GM19328 (cell line): Measurements from ENCODE around the gene VSTM2L.

Source experiments
- ATAC-seq: cut with Tn5 transposase; IDR thresholded peaks from one replicate; pipeline ENCODE4 v1.9.1; 2021; ENCODE audit warnings: mild to moderate bottlenecking, moderate library complexity; ENCODE audit not compliant: unreplicated experiment

The VSTM2L gene

DNA sequence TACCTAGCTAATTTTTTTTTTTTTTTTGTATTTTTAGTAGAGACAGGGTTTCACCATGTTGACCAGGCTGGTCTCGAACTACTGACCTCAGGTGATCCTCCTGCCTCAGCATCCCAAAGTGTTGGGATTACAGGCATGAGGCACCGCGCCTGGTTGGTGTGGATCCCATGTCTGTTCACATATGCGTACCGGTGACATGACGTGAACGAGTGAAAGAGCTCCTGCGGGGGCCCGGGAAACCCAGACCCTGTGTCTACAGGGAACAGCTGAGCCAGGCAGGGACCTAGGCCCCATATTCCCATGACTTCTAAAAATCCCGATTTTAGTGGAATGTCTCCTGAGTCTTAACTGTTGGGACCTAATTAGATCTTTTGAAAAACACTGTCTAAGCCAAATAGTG is 33.1 kb downstream of the VSTM2L start:
- no peak for ATAC-seq

DNA sequence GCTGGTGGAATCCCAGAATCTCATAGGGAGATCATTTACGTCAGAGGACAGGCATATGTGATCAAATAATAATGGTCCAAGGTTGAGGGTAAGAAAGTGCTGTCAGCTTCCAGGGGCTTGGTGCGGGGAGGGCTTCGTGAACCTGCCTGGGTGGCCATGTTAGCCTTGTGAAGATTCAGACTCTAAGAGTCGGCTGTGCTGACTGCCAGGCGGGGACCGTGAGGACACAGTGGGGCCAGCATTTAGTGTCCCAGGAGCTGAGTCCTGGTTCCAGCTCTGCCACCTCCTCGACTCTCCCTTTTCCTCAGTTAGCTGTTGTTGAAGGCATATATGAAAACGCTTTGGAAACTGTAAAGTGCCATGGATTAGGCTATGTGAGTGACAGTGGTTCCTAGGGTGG is 33.5 kb downstream of the VSTM2L start:
- no peak for ATAC-seq

DNA sequence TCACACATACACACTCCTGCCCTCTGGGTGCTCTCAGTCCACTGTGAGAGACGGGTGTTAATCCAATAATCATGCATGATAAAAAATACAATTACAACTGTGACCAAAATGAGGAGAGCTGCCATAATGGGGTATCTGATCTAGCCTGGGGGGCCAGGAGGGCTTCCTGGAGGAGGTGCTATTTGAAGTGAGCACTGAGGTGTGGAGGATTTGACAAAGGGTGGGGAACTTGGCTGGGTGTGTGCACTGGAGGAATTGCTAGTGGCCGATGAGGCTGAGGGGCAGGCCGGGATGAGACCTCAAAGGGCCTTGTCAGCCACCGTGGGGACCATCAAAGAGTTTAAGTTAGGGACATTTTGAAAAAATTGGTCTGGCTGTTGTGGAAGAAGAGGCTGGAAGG is 34.8 kb downstream of the VSTM2L start:
- no peak for ATAC-seq

DNA sequence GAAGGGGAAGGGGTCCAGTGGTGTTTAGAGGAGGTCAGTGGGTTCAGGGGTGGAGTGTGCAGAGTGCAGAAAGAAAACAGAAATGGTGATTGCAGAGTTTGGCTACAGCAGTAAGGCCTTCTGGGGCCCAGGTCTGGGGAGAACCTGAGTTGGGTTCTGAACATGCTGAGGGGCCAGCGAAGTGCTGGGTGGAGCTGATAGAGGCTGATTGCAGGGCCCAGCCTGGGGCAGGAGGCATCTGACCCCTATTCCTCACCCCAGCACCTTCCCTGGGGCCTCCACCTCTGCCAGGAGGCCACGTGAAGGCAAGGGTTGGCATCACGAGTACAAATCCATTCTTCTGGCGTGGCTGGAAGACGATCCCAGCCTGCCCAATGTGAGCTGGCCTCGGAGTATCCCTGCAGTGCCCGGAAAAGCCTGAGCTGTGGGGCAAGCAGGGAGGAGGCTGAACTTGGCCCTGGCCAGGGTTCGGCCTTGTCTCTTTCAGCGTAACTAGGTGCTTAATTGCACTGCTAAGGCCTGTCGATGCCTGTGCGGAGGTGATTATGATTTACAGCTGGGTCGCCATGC is 35.3 kb downstream of the VSTM2L start:
- no peak for ATAC-seq

DNA sequence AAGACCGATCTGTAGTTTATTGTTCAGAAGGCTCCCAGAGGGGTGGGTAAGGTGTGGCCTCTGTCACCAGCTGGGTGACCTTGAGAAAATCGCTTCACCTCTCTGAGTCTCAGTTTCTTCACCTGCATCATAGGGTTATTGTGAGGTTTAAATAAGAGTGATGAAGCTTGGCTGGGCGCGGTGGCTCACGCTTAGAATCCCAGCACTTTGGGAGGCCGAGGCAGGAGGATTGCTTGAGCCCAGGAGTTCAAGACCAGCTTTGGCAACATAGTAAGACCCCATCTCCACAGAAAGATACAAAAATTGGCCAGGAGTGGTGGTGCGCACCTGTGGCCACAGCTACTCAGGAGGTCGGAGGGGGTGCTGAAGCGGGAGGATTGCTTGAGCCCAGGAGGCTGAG is 36.0 kb downstream of the VSTM2L start:
- no peak for ATAC-seq

DNA sequence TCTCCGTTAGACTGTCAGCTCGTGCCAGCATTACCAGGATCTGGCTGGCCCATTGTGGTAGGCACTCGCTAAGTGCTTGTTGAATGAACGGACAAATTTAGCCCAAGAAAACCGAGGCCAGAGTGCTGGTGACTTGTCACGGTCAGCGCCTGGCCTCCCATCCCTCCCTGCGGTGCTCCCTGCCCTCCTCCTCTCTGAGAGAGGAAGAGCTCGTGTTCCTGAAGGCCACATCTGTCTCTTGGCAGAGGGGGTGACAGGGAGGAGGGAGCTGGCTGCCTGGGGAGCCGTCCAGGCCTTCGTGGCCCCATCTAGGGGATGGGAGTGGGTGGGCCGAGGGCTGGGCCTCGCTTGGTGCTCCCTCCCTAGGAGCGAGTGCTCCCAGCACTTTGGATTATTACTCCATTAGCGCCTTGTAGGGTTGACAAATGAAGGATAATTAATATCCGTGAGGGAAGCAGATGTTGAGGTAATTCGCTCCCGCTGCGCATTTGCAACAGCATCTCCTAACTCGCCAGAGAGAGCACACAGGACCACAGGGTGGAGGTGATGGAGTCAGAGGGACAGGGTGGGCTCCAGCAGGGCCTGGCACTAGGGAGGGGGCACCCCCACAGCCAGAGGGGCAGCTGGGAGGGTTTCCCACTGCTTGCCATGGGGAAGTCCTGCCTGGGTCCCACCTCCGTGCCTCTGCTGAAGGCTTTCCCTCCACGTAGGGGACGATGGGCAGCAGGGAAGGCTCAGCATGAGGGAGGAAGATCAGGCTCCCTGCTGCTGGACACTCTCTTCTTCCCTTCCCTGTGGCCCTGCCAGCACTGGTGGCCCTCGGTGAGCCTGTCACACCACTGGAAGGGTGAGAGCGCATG is 37.0 kb downstream of the VSTM2L start:
- ATAC-seq: no peak

DNA sequence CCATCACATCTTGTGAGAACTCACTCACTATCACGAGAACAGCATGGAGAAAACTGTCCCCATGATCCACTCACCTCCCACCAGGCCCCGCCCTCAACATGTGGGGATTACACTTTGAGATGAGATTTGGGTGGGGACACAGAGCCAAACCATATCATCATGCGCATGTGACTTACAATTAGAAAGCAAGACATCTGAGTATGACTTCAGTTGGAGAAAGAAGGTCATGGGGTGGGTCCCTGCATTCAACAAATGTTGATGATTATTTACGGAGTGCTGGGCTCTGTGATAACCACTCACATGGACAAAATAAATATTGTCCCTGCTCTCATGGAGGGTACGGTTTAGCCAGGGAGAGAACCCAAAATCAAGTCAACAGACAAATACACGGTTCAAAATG is 37.9 kb downstream of the VSTM2L start:
- no peak for ATAC-seq

DNA sequence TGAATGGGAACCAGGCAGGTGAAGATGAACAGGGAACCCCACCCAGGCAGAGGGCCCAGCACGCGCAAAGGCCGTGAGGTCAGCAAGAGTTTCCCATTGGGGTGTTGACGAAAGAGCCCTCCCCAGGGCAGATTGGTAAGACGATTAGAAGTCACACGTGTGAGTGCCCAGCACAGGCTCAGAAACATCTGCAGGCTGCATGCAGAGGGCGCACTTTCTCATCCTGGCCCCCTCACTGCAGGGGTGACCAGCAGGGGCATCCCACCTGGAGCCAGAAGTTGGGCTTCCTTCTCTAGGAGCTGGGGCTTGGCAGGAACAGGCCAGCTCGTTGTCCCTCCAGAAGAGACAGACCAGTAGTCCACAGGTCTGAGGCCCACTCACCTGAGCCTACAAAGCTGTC is 38.4 kb downstream of the VSTM2L start:
- ATAC-seq: no peak

DNA sequence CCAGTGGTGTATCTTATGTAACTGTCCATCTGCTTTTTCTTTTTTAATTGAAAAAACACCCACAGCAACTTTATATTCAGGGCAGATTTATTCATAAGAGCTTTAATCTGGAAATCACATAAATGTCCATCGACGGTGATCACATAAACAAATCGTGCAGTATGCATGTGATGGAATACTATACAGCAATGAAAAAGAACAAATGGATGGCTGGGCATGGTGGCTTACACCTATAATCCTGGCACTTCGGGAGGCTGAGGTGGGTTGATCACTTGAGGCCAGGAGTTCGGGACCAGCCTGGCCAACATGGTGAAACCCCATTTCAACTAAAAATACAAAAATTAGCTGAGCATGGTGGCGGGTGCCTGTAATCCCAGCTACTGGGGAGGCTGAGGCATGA is 39.1 kb downstream of the VSTM2L start:
- no peak for ATAC-seq

DNA sequence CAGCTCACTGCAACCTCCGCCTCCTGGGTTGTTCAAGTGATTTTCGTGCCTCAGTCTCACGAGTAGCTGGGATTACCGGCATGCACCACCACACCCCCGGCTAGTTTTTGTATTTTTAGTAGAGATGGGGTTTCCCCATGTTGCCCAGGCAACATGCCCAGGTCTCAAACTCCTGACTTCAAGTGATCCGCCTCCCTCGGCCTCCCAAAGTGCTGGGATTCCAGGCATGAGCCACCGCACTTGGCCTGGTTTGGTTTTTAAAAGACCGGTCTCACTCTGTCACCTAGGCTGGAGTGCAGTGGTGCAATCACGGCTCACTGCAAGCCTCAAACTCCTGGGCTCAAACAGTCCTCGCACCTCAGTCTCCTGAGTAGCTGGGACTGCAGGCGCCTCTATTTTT is 40.1 kb downstream of the VSTM2L start:
- ATAC-seq: no peak

DNA sequence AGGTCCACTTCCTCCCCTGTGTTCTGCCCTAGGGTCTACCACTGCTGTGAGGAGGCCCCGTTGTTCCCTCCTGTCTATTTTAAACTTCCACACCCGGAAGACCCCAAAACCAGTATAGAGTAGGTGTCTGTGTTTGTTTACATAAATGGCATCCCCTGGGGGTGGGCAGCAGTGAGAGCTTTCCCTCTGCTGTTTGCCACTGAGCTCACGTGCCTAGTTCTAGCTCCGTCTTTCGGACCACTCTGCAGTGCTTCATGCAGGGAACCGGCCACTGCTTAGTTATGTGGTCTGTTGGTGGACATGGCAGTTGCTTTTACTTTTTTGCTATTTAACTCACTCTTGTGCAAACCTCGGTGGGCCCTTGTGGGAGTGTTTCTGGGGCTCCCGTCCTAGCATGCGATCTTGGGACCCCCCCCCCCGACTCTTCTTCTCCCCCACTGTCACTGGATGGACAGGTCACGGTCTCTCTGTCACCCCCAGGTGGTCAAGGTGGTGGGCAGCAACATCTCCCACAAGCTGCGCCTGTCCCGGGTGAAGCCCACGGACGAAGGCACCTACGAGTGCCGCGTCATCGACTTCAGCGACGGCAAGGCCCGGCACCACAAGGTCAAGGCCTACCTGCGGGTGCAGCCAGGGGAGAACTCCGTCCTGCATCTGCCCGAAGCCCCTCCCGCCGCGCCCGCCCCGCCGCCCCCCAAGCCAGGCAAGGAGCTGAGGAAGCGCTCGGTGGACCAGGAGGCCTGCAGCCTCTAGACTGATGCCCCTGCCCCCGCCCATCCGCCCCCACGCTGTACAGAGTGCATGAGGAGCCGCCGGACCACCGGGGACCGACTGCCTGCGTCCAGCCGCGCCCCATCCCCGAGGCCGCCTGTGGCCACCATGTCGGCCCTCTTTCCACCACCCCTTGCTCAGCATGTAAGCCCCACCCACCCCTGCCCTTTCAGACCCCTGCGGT is 40.9 kb downstream of the VSTM2L start:
- no peak for ATAC-seq

DNA sequence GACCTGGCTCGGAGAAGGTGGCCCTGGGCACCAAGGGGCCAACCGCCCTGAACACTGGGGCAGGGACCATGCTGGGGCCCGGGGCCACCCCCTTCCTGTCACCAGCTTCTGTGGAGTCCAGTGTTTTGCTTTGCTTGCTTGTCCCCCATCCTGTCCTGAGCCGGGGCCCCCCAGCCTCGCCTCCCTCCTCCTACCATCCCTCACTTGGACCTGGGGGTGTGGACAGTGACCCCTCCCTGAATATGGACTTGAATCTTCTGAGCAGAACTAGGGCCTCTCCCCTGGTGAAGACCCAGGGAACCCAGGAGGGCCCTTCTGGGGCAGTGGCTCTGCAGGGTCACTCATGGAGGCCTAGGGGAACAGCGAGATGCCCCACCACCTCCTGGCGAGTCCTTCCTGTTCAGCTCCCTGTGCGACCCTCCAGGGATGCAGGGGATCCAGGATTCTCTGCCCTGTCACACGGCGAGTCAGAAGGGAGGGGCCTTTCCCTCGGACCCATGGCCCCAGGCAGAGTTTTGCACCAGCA is 41.6 kb downstream of the VSTM2L start:
- ATAC-seq: no peak

DNA sequence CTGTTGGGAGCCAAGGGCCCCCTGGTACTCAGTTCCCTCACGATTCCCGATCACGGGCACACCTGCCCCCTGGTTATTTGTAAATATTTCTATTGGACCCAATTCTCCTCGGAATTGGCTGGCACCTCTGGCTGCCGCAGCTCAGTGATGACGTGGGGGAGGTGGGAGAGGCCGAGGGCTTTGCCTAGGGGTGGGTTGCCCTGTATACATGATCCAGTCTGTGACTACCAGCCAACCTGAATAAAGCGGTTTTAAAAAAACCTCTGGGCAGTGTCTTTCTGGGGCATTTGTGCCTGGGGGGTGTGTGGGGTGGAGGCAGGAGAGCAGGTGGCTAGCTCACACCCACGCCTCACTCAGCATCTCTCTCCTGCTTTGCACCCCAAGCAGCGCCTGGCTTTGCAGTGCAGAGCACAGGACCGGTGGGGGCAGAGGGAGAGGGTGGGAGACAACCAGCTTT is 42.2 kb downstream of the VSTM2L start:
- no peak for ATAC-seq

DNA sequence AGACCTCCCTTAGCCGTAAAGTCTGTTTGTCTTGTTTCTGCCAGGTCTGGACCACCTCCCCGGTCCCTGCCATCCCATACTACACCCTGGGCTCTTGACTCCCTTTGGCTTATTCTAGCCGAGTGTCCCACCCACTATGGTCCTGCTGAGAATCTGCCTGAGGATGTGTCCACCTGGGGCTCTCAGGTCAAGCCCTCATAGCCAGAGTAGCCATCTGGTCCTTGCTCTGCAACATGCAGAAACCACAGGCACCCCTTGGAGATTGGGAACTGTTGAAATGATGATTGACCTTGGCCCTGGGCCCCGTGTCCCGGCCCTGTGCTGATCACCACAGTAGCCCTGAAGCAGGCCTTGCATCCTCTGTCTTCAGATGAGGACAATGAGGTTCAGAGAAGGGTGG is 44.0 kb downstream of the VSTM2L start:
- no peak for ATAC-seq

DNA sequence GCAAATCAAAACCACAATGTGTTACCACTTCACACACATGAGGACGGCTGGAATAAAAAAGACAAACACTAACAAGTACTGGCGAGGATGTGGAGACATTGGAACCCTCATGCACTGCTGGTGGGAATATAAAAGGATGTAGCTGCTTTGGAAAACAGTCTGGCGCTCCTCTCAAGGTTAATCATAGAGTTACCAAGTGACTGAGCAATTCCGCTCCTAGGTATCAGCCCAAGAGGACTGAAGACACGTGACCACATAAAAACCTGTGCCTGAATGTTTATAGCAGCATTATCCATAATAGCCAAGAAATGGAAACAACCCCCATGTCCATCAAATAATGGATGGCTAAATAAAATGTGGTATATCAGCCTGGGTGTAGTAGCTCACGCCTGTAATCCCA is 45.0 kb downstream of the VSTM2L start:
- ATAC-seq: no peak

DNA sequence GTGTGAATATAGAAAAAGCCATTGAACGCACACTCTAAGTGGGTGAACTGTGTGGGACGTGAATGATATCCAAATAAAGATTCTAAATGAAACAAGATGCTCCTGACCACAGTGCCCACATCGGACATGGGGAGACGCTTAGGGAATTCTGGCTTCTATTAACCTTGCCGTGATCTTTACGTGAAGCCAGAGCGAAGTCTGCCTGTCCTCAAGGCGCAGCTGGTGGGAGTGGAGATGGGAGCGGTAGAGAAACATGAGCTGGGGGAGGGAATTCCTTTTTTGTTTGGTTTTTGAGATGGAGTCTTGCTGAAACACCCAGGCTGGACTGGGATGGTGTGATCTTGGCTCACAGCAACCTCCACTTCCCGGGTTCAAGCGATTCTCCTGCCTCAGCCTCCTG is 46.0 kb downstream of the VSTM2L start:
- no peak for ATAC-seq

DNA sequence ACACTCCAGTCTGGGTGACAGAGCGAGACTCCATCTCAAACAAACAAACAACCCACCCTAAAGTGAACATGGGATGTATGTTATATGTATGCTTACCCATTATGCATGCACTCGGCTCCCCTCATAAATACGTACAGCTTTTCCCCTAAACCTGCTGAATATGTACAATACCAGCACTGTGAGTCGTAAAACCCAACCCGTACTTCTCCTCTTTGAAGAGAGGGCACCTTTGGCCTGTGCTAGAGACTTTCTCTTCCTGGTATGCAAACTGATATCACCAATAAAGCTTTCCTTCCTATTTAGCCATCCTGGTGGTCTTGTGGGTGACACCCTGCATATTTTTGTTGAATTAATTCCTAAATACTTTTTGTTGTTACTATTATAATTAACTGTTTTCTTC is 51.3 kb downstream of the VSTM2L start:
- no peak for ATAC-seq

DNA sequence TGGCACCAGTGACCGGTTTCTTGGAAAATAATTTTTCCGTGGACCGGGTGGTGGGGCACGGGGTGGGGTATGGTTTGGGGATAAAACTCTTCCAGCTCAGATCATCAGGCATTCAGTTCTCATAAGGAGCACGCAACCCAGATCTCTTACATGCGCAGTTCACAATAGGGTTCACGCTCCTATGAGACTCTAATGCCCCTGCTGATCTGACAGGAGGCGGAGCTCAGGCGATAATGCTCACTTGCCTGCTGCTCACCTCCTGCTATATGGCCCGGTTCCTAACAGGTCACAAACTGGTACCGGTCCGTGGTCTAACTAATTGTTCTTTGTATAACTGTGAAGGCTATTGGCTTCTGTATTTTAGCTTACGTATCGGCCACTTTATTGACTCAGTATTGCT is 51.7 kb downstream of the VSTM2L start:
- ATAC-seq: no peak

DNA sequence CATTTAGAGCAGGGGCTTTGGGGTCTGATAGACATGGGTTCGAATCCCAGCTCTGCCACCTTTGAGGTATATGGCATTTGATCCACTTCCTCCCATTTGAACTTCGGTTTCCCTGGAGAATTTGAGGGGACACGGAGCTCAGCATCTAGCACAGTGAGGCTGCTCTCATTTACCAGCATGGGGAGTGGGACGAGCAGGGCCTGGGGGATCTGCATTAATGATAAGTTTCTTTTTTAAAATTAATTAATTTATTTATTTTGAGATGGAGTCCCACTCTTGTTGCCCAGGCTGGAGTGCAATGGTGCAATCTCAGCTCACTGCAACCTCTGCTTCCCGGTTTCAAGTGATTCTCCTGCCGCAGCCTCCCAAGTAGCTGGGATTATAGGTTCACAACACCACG is 52.6 kb downstream of the VSTM2L start:
- no peak for ATAC-seq

DNA sequence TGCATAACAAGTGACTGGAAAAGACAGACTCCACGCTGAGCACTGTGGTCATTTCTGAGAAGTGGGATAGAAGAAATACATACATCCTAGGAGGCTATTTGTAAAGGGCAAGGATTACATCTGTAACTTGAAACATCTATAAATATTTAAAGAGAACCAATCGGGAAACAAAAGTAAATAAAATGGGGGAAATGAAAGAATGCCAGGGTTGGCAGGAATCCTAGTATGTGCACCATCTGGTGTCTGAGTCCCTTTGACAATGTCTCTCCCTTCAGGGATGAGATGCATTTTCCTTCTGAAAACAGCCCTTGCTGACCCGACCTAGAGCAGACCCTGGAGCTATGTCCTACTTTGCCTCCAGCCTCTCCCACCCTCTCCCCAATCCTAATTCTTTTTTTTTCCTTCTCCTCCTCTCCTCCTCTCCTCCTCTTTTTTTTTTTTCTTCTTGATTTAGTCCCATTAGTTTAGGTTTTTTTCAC is 53.2 kb downstream of the VSTM2L start:
- ATAC-seq: no peak

DNA sequence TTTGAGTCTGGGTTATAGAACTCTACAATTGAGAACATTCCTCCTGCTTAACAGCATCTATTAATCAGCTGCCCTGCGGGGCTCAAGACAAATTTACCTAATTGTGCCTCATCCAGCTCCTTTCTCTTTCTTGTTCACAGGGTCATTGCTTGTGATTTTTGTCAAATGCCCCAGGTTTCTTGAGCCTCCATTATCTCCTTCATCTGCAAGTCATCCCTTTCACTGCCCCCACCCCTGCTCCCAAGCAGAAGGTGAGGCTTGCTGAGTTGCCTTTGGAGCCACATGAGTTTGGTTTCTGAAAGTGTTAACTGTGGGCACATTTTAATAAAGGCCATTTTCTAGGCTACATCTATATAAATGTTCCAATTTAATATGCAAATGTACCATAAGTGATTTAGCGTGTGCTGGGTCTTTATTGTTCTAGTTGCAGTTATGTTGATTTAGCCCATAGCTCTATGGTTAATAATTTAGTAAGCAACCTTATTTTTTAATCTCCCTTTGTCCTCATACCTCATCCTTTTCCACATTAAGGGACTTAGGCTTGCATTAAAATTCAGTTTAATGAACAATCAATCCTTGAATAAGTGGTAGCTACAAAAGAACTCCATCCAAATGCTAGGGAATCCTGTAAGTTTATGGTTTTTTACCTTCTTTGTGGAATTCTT is 56.1 kb downstream of the VSTM2L start:
- no peak for ATAC-seq
